Measurements from ENCODE around the gene DGKA. TPM values are rescaled to one million over a fixed set of nuclear protein-coding genes. Genes with fewer than 3 reads are reported as not detected.

DGKA gene
- total and polyA plus RNA-seq, 2 of the 13 experiments (the other 11 are each of a cell fraction or from before 2014, with no cell fraction given) = 2.4 to 5.4 TPM

GRCh38 chr12:55974308-55974730, 43.4 kb downstream of the DGKA start:
- ChIA-PET POLR2A (interaction anchor here (0.6 to 3.2 kb wide), 37 partner anchors 10 to 259 kb away, joined by 3 to 60 read pairs (median 7); partner anchors contain the start of genes BLOC1S1, CD63, DNAJC14 and ERBB3), CTCF (ENCODE audit: low intra/inter-chr PET ratio, low total read pairs) (interaction anchor here (1.5 kb wide), 1 partner anchor 18 kb away, joined by 4 read pairs; no protein-coding TSS in a partner anchor)
- FAIRE-seq = peak; percentile 37
- no peak overlapping the region for H2AFZ ChIP-seq (ENCODE audit: low read length)
- peak overlapping the region; percentile 82 for H3K27ac ChIP-seq (ENCODE audit: extremely low read length, insufficient read depth, low read length)
- H3K9ac ChIP-seq (ENCODE audit: insufficient read depth, low read depth, low read length) = peak overlapping the region; percentile 94
- intact Hi-C loops (cut with micrococcal nuclease; ENCODE audit: unreplicated experiment) (no loop called here), in situ Hi-C loops (cut with HindIII; ENCODE audit: extremely low pct_ligation_motif_present, low pct_unique_long_range_greater_than_20kb) (loop anchor here (10.0 kb wide), 1 partner anchor 60 kb away; no protein-coding TSS in a partner anchor)
- WGBS (ENCODE audit: low lambda C conversion rate) = under 1% methylated on average over 14 of the region's 15 CpGs
- peaks cover 32% of the 10 kb centered on the region for H3K79me2 ChIP-seq (ENCODE audit: insufficient read depth, low read length)
- no peaks in the 10 kb centered on the region for H3K9me3 ChIP-seq (ENCODE audit: low read length)
- H3K36me3 ChIP-seq (replicated peaks in 1 of 2; ENCODE audit: control insufficient read depth in 1 of 2, insufficient read depth in 2 of 2, low read length in 2 of 2) = peaks cover 2 to 14% of the 10 kb centered on the region in 2 experiments; a peak in 4 of 5 replicates
- no peaks in the 10 kb centered on the region for H3K27me3 ChIP-seq (ENCODE audit: control insufficient read depth in 1 of 2, insufficient read depth in 2 of 2, low read length in 2 of 2)
- H3K4me3 ChIP-seq (replicated peaks in 1 of 3; ENCODE audit: insufficient read depth in 1 of 3, low read depth in 2 of 3, low read length in 3 of 3) = peak overlapping the region; percentile 90 to 99 (median 96)
- H3K4me2 ChIP-seq (ENCODE audit: low read depth, low read length) = peak overlapping the region; percentile 72
- DNase-seq (ENCODE audit: low spot score) = peak; percentile 31
- peaks cover 42% of the 10 kb centered on the region for H3K4me1 ChIP-seq (ENCODE audit: insufficient read depth, low read length)
- peak; percentile 61 for ATAC-seq
- no peaks in the 10 kb centered on the region for H4K20me1 ChIP-seq (ENCODE audit: insufficient read depth, low read length)
- no TSS peak for BruUV-seq (replicated peaks)
- TF ChIP-seq ZFAT (CRISPR knock-in tag; conservative IDR thresholded peaks at IDR 0.05) (0 out of 2 replicates have a peak, but pooled peaks have one; percentile 22), KLF15 (CRISPR knock-in tag; IDR thresholded peaks at IDR 0.05; ENCODE audit: borderline replicate concordance) (no peak), FOXO4 (CRISPR knock-in tag; conservative IDR thresholded peaks at IDR 0.05) (no peak), ISX (CRISPR knock-in tag; conservative IDR thresholded peaks at IDR 0.05) (no peak), ZNF317 (CRISPR knock-in tag; IDR thresholded peaks at IDR 0.05) (0 out of 2 replicates have a peak, but pooled peaks have one; percentile 4), TERF1 (CRISPR knock-in tag; IDR thresholded peaks at IDR 0.05) (peak; percentile 45; the same call in 1 of the 2 replicates), ZNF574 (CRISPR knock-in tag; IDR thresholded peaks at IDR 0.05) (peak; percentile 11; the same call in 1 of the 2 replicates), ZSCAN31 (CRISPR knock-in tag; IDR thresholded peaks at IDR 0.05; ENCODE audit: low read depth) (no peak), SRY (CRISPR knock-in tag; IDR thresholded peaks at IDR 0.05) (peak; percentile 1; the same call in 1 of the 2 replicates), ZNF782 (CRISPR knock-in tag; IDR thresholded peaks at IDR 0.05; ENCODE audit: borderline replicate concordance) (no peak; the same call in 1 of the 2 replicates), NFE2 (CRISPR knock-in tag; IDR thresholded peaks at IDR 0.05) (no peak), GZF1 (CRISPR knock-in tag; IDR thresholded peaks at IDR 0.05) (no peak), NFKBIZ (CRISPR knock-in tag; IDR thresholded peaks at IDR 0.05) (no peak), SAFB2 (CRISPR knock-in tag; IDR thresholded peaks at IDR 0.05; ENCODE audit: borderline replicate concordance, low read depth) (peak; percentile 33; the same call in 1 of the 2 replicates), MIER3 (CRISPR knock-in tag; IDR thresholded peaks at IDR 0.05; ENCODE audit: borderline replicate concordance) (no peak), SPEN (CRISPR knock-in tag; IDR thresholded peaks at IDR 0.05; ENCODE audit: low read depth) (no peak), PHF20 (CRISPR knock-in tag; IDR thresholded peaks at IDR 0.05) (peak; percentile 40; the same call in 1 of the 2 replicates)
- TF ChIP-seq, protein P1, sequence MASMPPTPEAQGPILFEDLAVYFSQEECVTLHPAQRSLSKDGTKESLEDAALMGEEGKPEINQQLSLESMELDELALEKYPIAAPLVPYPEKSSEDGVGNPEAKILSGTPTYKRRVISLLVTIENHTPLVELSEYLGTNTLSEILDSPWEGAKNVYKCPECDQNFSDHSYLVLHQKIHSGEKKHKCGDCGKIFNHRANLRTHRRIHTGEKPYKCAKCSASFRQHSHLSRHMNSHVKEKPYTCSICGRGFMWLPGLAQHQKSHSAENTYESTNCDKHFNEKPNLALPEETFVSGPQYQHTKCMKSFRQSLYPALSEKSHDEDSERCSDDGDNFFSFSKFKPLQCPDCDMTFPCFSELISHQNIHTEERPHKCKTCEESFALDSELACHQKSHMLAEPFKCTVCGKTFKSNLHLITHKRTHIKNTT (CRISPR knock-in tag; IDR thresholded peaks at IDR 0.05) = no peak
